IMR-90 (cell line): Measurements from ENCODE around the gene ZNF423.

Experiments
- CEBPB ChIP-seq: IDR thresholded peaks from 2 replicates; pipeline ENCODE4 v1.6.1; 2012; ENCODE audit warnings: low read depth, low read length, improper control_type of control experiment
- CTCF ChIP-seq: conservative IDR thresholded peaks from 2 replicates; pipeline ENCODE4 v1.5.1; 2012; ENCODE audit warnings: mild to moderate bottlenecking, low read depth, low read length, improper control_type of control experiment
- FOS ChIP-seq: fragments of 150-350 bp; IDR thresholded peaks from 2 replicates; pipeline ENCODE4 v1.6.1; 2016; ENCODE audit warnings: low read depth, low read length
- MXI1 ChIP-seq: IDR thresholded peaks from 2 replicates; pipeline ENCODE4 v1.6.1; 2012; ENCODE audit warnings: low read depth, mild to moderate bottlenecking, low read length, moderate library complexity, borderline replicate concordance
- POLR2A ChIP-seq: IDR thresholded peaks from 2 replicates; pipeline ENCODE4 v1.6.1; 2012; ENCODE audit warnings: mild to moderate bottlenecking, low read depth, low read length
- SMC3 ChIP-seq: fragments of 150-350 bp; IDR thresholded peaks from 2 replicates; pipeline ENCODE4 v1.6.1; 2016; ENCODE audit warnings: low read depth, mild to moderate bottlenecking, antibody characterized with exemption, low read length, moderate library complexity
- USF2 ChIP-seq: fragments of 150-350 bp; IDR thresholded peaks from 2 replicates; pipeline ENCODE4 v1.6.1; 2017; ENCODE audit warnings: mild to moderate bottlenecking, antibody characterized with exemption, low read length, low read depth

- no peak for TF ChIP-seq CTCF
- no peak for TF ChIP-seq USF2
- no peak for TF ChIP-seq CEBPB
- TF ChIP-seq SMC3 = no peak
- TF ChIP-seq POLR2A = no peak
- TF ChIP-seq MXI1 = no peak
- TF ChIP-seq FOS = no peak
Measured at GRCh38 chr16:49844359-49844758, 11.6 kb downstream of the ZNF423 start.
